Measurements from ENCODE around the gene GPR37.
A peak's percentile ranks its signal among the peaks of the same experiment; 100 is the strongest.

Gene GPR37

GRCh38 chr7:124790645-124791044 is 25.1 kb upstream of the GPR37 start:
- no peak for TF ChIP-seq CTCF (conservative IDR thresholded peaks at IDR 0.05)

GRCh38 chr7:124785994-124786393 is 20.4 kb upstream of the GPR37 start:
- TF ChIP-seq CTCF (conservative IDR thresholded peaks at IDR 0.05), result no peak
- H3K27ac ChIP-seq, result no peak overlapping the region

More at GRCh38 chr7:124790645-124791044, 25.1 kb upstream of the GPR37 start:
- no peak overlapping the region for H3K27ac ChIP-seq

GRCh38 chr7:124784879-124785818 is 19.6 kb upstream of the GPR37 start:
- H3K27ac ChIP-seq, result no peak overlapping the region
- TF ChIP-seq CTCF (conservative IDR thresholded peaks at IDR 0.05), result peak; percentile 92

GRCh38 chr7:124783271-124783670 is 17.7 kb upstream of the GPR37 start:
- no peak overlapping the region for H3K27ac ChIP-seq
- TF ChIP-seq CTCF (conservative IDR thresholded peaks at IDR 0.05), result no peak

GRCh38 chr7:124781907-124782734 is 16.5 kb upstream of the GPR37 start:
- TF ChIP-seq CTCF (conservative IDR thresholded peaks at IDR 0.05), result no peak
- no peak overlapping the region for H3K27ac ChIP-seq

- no peak for TF ChIP-seq CTCF (conservative IDR thresholded peaks at IDR 0.05)
- no peak overlapping the region for H3K27ac ChIP-seq
Measured at GRCh38 chr7:124781418-124781817, 15.8 kb upstream of the GPR37 start.

- no peak overlapping the region for H3K27ac ChIP-seq
- no peak for TF ChIP-seq CTCF (conservative IDR thresholded peaks at IDR 0.05)
Measured at GRCh38 chr7:124780608-124781007, 15.0 kb upstream of the GPR37 start.
